GM11168 (cell line): Measurements from ENCODE around the gene HLTF.

Experiments
- in situ Hi-C: fragments of 300-500 bp; cut with MboI; formaldehyde crosslinking; loops from one replicate; pipeline ENCODE4 v1.12.0; 2022; ENCODE audit warnings: low sequenced_read_pairs; ENCODE audit not compliant: unreplicated experiment

Gene HLTF

GRCh38 chr3:149020196-149020838 lies 66.0 kb downstream of the HLTF start:
- in situ Hi-C loops = no loop called here

GRCh38 chr3:149019580-149019979 lies 66.8 kb downstream of the HLTF start:
- in situ Hi-C loops = no loop called here

GRCh38 chr3:149018247-149018646 lies 68.1 kb downstream of the HLTF start:
- in situ Hi-C loops = no loop called here

- in situ Hi-C loops = no loop called here
These were observed 69.4 kb downstream of the HLTF start for GRCh38 chr3:149016669-149017541.

GRCh38 chr3:149016242-149016641 lies 70.1 kb downstream of the HLTF start:
- in situ Hi-C loops = no loop called here

- in situ Hi-C loops = no loop called here
These were observed 70.9 kb downstream of the HLTF start for GRCh38 chr3:149015393-149015792.

- in situ Hi-C loops = no loop called here
These were observed 72.6 kb downstream of the HLTF start for GRCh38 chr3:149013726-149014125.

GRCh38 chr3:149011676-149012075 lies 74.7 kb downstream of the HLTF start:
- in situ Hi-C loops = no loop called here

- in situ Hi-C loops = no loop called here
These were observed 75.4 kb downstream of the HLTF start for GRCh38 chr3:149010966-149011365.

- in situ Hi-C loops = no loop called here
These were observed 75.8 kb downstream of the HLTF start for GRCh38 chr3:149010504-149010951.

GRCh38 chr3:149009732-149010131 lies 76.6 kb downstream of the HLTF start:
- in situ Hi-C loops = no loop called here

GRCh38 chr3:149007567-149008257 lies 78.6 kb downstream of the HLTF start:
- in situ Hi-C loops = no loop called here

- in situ Hi-C loops = no loop called here
These were observed 80.9 kb downstream of the HLTF start for GRCh38 chr3:149005416-149005815.

- in situ Hi-C loops = no loop called here
These were observed 81.7 kb downstream of the HLTF start for GRCh38 chr3:149004622-149005021.

GRCh38 chr3:149003653-149004305 lies 82.6 kb downstream of the HLTF start:
- in situ Hi-C loops = no loop called here

GRCh38 chr3:149001727-149002126 lies 84.6 kb downstream of the HLTF start:
- in situ Hi-C loops = no loop called here

GRCh38 chr3:149000206-149000745 lies 86.1 kb downstream of the HLTF start:
- in situ Hi-C loops = no loop called here

- in situ Hi-C loops = no loop called here
These were observed 86.5 kb downstream of the HLTF start for GRCh38 chr3:148999806-149000205.

- in situ Hi-C loops = no loop called here
These were observed 87.5 kb downstream of the HLTF start for GRCh38 chr3:148998715-148999423.

GRCh38 chr3:148998297-148998696 lies 88.0 kb downstream of the HLTF start:
- in situ Hi-C loops = no loop called here
